ENCODE data around the gene SEC62.

Gene SEC62, protein sequence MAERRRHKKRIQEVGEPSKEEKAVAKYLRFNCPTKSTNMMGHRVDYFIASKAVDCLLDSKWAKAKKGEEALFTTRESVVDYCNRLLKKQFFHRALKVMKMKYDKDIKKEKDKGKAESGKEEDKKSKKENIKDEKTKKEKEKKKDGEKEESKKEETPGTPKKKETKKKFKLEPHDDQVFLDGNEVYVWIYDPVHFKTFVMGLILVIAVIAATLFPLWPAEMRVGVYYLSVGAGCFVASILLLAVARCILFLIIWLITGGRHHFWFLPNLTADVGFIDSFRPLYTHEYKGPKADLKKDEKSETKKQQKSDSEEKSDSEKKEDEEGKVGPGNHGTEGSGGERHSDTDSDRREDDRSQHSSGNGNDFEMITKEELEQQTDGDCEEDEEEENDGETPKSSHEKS

DNA sequence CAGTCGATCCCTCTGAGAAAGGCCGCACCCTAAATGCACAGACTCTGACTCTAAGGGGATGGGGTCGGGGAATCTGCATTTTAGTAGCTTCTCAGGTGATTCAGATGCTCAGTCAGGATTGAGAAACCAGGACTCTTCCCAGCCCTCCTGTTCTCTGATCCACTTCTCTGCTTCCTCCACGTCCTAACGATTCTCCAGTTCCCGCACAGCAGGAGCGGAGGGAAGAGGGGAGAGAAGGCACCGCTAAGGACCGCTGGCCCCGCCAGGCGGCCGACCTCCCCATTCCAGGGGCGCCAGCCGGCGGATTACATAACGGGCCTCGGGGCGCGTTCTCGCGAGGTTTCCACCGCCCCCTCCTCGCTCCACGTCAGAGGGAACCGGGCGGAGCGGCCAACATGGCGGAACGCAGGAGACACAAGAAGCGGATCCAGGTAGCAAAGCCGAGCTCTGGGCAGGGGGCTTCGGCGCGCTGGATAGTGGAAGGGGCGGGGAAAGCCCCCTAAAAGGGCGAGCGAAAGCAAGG, at the start of gene SEC62:
TSS of gene SEC62 (plus strand) at position 380 of the 523 bp plus-strand sequence. CDS start at position 396, 16 bp downstream.
- peak; percentile 81 for DNase-seq

GRCh38 chr3:169923189-169923588, 43.4 kb upstream of the SEC62 start:
- no peak for DNase-seq

DNA sequence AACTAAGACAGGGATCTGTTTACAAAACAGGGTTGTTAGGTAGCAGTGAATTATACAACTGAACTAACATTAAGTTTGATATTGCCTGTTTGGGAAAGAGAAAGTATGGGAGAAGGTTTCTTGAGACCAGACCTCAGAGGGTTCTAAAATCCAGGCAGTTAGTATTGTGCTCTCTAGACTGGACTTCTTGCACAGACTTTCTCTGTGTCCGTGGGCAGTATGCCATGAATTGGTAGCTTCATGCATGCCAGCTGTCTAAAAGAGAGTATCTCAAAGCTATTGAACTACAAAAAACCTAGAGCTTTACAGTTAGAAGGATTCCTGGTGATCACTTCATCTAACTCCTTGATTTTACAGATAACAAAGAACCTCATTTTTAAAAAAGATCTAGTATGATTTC, 42.8 kb upstream of the SEC62 start:
- no peak for DNase-seq

- no peak for DNase-seq
These were observed 36.6 kb upstream of the SEC62 start for GRCh38 chr3:169929830-169930519.

DNA sequence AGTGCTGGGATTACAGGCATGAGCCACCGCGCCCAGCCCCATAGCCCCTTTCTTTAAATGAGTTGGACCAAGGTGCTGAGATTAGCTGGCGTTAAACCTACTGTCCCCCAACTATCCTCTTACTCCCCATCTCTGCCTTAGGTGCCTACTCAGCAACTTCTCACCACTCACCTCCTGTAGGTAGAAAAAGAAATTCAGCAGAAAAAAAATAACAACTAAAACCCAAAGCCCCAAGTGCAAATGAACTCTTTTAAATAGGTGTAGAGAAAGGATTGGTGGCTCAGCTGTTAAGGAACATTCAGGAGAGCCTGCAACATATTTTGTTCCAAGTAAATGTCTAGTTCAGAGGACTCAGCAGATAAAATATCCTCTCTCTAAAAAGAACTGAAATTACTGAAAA, 35.8 kb upstream of the SEC62 start:
- DNase-seq: no peak

DNA sequence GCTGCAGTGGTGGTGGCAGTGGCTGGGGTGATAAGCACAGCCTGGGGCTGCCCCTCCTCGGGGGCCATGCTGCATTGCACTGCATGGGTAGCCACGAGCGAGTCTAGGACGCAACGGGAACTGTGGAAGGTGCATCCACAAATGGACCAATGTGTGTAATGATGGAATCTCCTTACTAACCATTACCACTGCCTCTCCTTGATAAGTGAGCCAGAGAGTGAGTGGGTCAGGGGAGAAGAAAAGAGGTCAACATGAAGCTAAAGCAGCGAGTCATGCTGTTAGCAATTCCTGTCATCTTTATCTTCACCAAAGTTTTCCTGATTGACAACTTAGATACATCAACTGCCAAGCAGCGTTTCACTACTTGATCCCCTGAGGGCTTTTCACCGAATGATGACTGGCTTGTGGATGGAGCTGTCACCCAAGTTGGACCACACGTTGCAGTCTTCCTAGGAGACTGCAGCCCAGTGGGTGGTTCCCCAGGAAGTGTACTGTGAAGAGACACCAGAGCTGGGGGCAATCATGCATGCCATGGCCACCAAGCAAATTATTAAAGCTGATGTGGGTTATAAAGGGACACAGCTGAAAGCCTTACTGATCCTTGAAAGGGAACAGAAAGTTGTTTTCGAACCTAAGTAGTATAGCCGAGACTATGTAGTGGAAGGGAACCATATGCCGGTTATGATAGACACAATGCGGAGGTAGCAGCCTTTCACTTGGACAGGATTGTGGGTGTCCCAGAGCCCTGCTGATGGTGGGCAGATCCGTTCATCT, 34.7 kb upstream of the SEC62 start:
- DNase-seq: no peak

GRCh38 chr3:169939320-169939719, 27.3 kb upstream of the SEC62 start:
- DNase-seq: no peak

GRCh38 chr3:169939751-169940150, 26.9 kb upstream of the SEC62 start:
- DNase-seq: no peak

GRCh38 chr3:169940470-169941181, 26.0 kb upstream of the SEC62 start:
- no peak for DNase-seq

GRCh38 chr3:169945313-169945712, 21.3 kb upstream of the SEC62 start:
- DNase-seq: no peak

GRCh38 chr3:169946336-169946735, 20.3 kb upstream of the SEC62 start:
- DNase-seq: no peak

DNA sequence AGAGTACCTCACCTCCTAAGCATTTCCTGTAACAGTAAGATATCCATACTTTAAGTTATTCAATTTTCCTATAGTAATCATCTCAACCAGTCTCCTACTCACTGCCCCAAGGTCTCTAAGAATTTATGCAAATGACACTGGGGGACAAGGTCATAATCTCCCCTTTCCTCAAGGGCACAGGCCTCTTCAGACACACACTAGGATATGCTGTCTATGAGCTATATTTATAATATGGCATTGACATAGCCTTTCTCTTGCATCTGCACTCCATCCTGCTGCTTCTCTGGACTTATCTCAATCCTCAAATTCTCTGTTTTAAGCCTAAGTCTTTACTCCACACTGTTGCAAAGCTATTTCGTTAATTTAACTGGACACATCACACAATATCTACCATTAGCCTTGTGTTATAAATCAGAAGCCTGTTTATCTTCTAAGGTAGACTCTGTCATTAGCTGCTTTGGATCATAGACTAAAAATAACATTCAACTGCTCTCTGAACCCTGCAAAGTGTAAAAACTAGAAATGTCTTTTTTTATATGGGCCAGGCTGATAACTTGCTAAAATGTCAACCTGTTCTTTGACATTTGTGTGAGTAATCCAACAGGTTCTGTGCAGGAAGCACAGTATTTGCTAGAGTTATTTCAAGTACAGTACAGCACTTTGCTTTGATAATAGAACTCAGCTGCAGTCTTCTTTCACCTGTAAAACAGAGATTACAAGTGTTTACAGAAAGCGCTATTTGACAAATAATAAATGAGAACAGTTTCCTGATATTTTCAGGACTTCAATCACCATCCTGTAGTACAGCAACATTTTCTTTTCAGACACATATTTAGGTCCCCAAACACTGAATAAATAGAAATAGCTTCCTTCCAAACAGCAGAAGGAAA, 17.8 kb upstream of the SEC62 start:
- no peak for DNase-seq

DNA sequence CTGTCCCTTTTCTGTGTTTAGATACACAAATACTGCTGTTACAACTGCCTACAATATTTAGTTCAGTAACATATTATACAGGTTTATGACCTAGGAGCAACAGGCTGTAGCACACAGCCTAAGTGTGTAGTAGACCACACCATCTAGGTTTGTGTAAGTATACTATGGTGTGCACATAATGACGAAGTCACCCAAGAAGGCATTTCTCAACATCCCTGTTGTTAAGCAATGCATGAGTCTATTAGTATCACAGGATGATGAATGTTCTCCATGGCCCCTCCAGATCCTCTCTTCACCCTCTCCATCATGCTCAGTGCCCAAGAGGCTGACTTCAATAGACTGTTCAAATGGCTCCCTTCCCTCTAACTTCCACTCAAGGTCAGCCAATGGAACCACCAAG, 14.6 kb upstream of the SEC62 start:
- DNase-seq: no peak

- DNase-seq: no peak
These were observed 13.0 kb upstream of the SEC62 start for GRCh38 chr3:169953462-169954141.

DNA sequence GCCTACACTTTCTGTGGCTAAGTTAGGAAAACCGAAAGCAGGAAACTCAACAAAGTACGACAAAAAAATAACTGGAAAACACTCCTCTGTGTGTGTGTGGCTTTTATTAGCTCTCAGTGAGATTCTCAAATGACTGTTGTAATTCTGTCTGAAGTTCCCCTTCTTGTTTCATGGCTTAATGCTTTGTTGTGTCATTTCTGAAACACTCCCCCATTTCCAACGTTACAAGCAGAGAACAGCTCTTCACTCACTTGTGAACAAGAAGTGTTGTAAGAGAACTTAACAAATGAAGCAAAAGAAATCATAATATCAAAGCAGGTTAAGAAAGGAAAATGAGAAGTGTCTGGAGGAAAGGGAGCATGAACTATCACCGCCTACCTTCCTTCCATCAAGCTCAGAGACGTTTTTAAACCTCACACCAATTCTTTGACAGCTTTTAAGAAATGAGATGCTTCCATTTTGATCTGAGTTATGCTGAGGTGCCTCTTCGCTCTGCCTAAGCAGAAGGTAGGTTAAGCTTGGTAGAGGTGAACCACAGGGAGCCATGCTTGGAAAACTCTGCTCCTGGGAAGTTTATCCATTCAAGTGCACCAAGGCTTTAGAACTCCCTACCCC, 12.4 kb upstream of the SEC62 start:
- DNase-seq: no peak

DNA sequence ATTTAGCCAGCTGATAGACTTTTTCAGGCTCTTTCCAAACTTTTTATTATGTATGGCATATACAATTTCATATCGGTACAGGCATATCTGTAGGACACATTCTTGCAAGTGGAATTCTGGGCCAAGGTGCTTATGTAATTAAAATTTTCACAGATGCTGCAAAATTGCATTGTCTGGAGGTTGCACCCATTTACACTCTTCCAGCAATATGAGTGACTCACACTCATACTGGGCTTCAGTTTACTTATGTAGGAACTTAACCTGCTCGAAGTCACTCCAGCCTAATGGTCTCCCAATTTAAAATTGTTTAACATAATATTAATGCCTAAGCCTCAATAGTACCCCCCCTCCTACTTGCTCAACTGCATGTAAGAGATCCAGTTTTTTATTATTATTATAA, 11.2 kb upstream of the SEC62 start:
- no peak for DNase-seq

DNA sequence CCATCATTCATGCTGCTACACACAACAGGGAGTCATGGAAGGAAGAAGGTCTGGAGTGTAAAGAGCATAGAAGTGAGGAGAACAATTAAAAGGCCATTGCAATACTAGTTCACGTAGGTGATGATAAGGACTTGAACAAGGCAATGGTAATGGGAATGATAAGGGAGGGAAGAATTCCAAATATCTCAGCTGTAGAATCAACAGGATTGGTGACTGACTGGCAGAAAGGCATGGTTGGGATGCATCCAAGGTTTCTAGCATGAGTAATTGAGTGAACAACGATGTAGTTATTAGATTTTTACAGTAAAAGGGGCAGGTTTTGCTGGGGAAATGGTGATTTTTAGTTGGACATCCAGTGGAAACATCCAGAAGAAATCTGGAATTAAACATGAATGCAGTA, 2.4 kb upstream of the SEC62 start:
- peak; percentile 22 for DNase-seq

GRCh38 chr3:169965562-169966427, 812 bp upstream of the SEC62 start:
- no peak for DNase-seq

Data from kidney glomerular epithelial cell (primary cell).